ENCODE data around the gene SOCS6. TPM values are rescaled to one million over a fixed set of nuclear protein-coding genes. Genes with fewer than 3 reads are reported as not detected.

The SOCS6 gene
- polyA plus RNA-seq, 2 of the 4 experiments (the other 2 are of a cell fraction) = 31.2 to 88.2 TPM

GRCh38 chr18:70328169-70328568 lies 39.3 kb downstream of the SOCS6 start:
- POLR2A ChIA-PET = no interaction called here
- Histone ChIP-seq H3K9me3 (peaks cover 2% of the 10 kb centered on the region; the same call in 1 of the 3 replicates), H3K4me2 (no peak overlapping the region), H3K4me3 (no peak overlapping the region), H3K4me1 (peaks cover 70% of the 10 kb centered on the region), H3K27ac (0 out of 6 replicates have a peak overlapping the region, but pooled peaks of 1 of the 2 experiments have one; percentile 21)
- ATAC-seq = no peak
- TF ChIP-seq ZFP36 (IDR thresholded peaks at IDR 0.05; ENCODE audit: borderline replicate concordance, partially characterized antibody) = no peak
- no peak for TF ChIP-seq CHD4 (IDR thresholded peaks at IDR 0.05; ENCODE audit: borderline replicate concordance)
- TF ChIP-seq ELK1 (IDR thresholded peaks at IDR 0.05; ENCODE audit: low read depth, low read length) = no peak
- no peak for TF ChIP-seq FOXS1 (CRISPR knock-in tag; IDR thresholded peaks at IDR 0.05)
- TF ChIP-seq JUNB (IDR thresholded peaks at IDR 0.05) = no peak
- no peak for TF ChIP-seq BHLHE40 (IDR thresholded peaks at IDR 0.05; ENCODE audit: low read depth, low read length)
- no peak for TF ChIP-seq NFE2L2 (conservative IDR thresholded peaks at IDR 0.05; ENCODE audit: low read length)
- no peak for TF ChIP-seq ZC3H11A (IDR thresholded peaks at IDR 0.05)
- TF ChIP-seq EP300 (IDR thresholded peaks at IDR 0.05) = no peak
- no peak for TF ChIP-seq HEYL (CRISPR knock-in tag; IDR thresholded peaks at IDR 0.05)
- no peak for TF ChIP-seq RARB (CRISPR knock-in tag; IDR thresholded peaks at IDR 0.05)
- TF ChIP-seq EHF (CRISPR knock-in tag; IDR thresholded peaks at IDR 0.05) = no peak
- TF ChIP-seq KDM5A (IDR thresholded peaks at IDR 0.05) = no peak
- TF ChIP-seq NR3C1 (IDR thresholded peaks at IDR 0.05) = no peak
- TF ChIP-seq MYC (IDR thresholded peaks at IDR 0.05; ENCODE audit: borderline replicate concordance, low read length) = no peak
- TF ChIP-seq MAX (IDR thresholded peaks at IDR 0.05) = no peak
- no peak for TF ChIP-seq CHD2 (IDR thresholded peaks at IDR 0.05; ENCODE audit: low read length, partially characterized antibody)
- no peak for TF ChIP-seq KDM1A (IDR thresholded peaks at IDR 0.05; ENCODE audit: low read depth)
- no peak for FAIRE-seq
- 87% methylated on average over 4 of the region's 4 CpGs for WGBS (ENCODE audit: missing lambda C conversion rate)
- CTCF ChIA-PET = interaction anchor here (1.2 to 1.8 kb wide), 2 partner anchors 106 to 133 kb away, joined by 4 read pairs; no protein-coding TSS in a partner anchor
- DNase-seq (ENCODE audit: low read depth in 1 of 2, low spot score in 1 of 2) = no peak

- WGBS (ENCODE audit: missing lambda C conversion rate) = 62% methylated on average over 2 of the region's 2 CpGs
- no peak overlapping the region for H3K4me3 ChIP-seq
- CTCF ChIA-PET = no interaction called here
- ATAC-seq (no peak), FAIRE-seq (no peak), DNase-seq (ENCODE audit: low read depth in 1 of 2, low spot score in 1 of 2) (no peak)
- POLR2A ChIA-PET = no interaction called here
- H3K9me3 ChIP-seq = peaks cover 6% of the 10 kb centered on the region
- 0 out of 3 replicates have a peak overlapping the region, but pooled peaks have one; percentile 11 for H3K4me2 ChIP-seq
- peak overlapping the region; percentile 20 to 57; a peak in 2 of 6 replicates for H3K27ac ChIP-seq
- peaks cover 68% of the 10 kb centered on the region for H3K4me1 ChIP-seq
- TF ChIP-seq HOXA7 (CRISPR knock-in tag; IDR thresholded peaks at IDR 0.05) (no peak), JUN (IDR thresholded peaks at IDR 0.05) (no peak), HEYL (CRISPR knock-in tag; IDR thresholded peaks at IDR 0.05) (no peak), RFX5 (IDR thresholded peaks at IDR 0.05) (no peak), TP53 (CRISPR knock-in tag; IDR thresholded peaks at IDR 0.05) (no peak), JUNB (IDR thresholded peaks at IDR 0.05) (no peak), NPAS2 (CRISPR knock-in tag; IDR thresholded peaks at IDR 0.05; ENCODE audit: borderline replicate concordance) (no peak), CEBPB (IDR thresholded peaks at IDR 0.05) (no peak), MAX (IDR thresholded peaks at IDR 0.05) (no peak), BHLHE40 (IDR thresholded peaks at IDR 0.05; ENCODE audit: low read depth, low read length) (no peak), HMGXB4 (CRISPR knock-in tag; IDR thresholded peaks at IDR 0.05; ENCODE audit: borderline replicate concordance) (no peak)
These were observed 40.2 kb downstream of the SOCS6 start for GRCh38 chr18:70329071-70329470.

Data from A549 (cell line).